Astrocyte (in vitro differentiated cells and primary cell): Measurements from ENCODE around the gene DIP2C.

Source experiments
- EZH2 ChIP-seq: IDR thresholded peaks from 2 replicates; pipeline ENCODE4 v1.6.1; 2012; ENCODE audit warnings: mild to moderate bottlenecking, low read length, inconsistent platforms; ENCODE audit not compliant: insufficient read depth
- TF ChIP-seq, protein P1 (sequence below): IDR thresholded peaks from 2 replicates; pipeline ENCODE4 v1.5.1; 2011; ENCODE audit warnings: low read depth, mild to moderate bottlenecking, inconsistent platforms, low read length, moderate library complexity; ENCODE audit not compliant: insufficient read depth

GRCh38 chr10:393787-394438 is 295.6 kb downstream of the DIP2C start:
- TF ChIP-seq, protein P1, sequence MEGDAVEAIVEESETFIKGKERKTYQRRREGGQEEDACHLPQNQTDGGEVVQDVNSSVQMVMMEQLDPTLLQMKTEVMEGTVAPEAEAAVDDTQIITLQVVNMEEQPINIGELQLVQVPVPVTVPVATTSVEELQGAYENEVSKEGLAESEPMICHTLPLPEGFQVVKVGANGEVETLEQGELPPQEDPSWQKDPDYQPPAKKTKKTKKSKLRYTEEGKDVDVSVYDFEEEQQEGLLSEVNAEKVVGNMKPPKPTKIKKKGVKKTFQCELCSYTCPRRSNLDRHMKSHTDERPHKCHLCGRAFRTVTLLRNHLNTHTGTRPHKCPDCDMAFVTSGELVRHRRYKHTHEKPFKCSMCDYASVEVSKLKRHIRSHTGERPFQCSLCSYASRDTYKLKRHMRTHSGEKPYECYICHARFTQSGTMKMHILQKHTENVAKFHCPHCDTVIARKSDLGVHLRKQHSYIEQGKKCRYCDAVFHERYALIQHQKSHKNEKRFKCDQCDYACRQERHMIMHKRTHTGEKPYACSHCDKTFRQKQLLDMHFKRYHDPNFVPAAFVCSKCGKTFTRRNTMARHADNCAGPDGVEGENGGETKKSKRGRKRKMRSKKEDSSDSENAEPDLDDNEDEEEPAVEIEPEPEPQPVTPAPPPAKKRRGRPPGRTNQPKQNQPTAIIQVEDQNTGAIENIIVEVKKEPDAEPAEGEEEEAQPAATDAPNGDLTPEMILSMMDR: no peak
- TF ChIP-seq EZH2: no peak
